Pancreas (tissue), 10 donors: Measurements from ENCODE around the gene RBBP4. TPM values are rescaled to one million over a fixed set of nuclear protein-coding genes. Genes with fewer than 3 reads are reported as not detected.

ENCODE experiments used
- ATAC-seq, 4 donors: fragments of 200-7000 bp; cut with Tn5 transposase; one replicate each; pipeline versions ENCODE4 v1.8.0 to v1.9.1; 2020; ENCODE audit warnings: mild to moderate bottlenecking in 4 of 4, moderate library complexity in 4 of 4
- DNase-seq, 6 donors: peaks; one replicate each; pipeline ENCODE4 v3.0.0-alpha.2; 2020
- FAIRE-seq: peaks from 2 replicates; lab custom pipeline; 2012; peaks lifted over from hg19 to GRCh38; lab: Jason Lieb, UNC
- H3K27ac ChIP-seq, 4 donors: fragments of 200-600 bp; sonication (generic); 1 replicate in 3 of 4; 2 replicates in 1 of 4; pipeline versions ENCODE4 v1.5.0 to v1.8.0; 2020
- H3K27me3 ChIP-seq, 4 donors: fragments of 200-600 bp; one replicate each; pipeline ENCODE4 v1.8.0; 2021
- H3K36me3 ChIP-seq, 3 donors: fragments of 200-600 bp; sonication (generic) in 1 of 3; one replicate each; pipeline versions ENCODE4 v1.5.0 to v1.8.0; 2020 to 2021
- H3K4me1 ChIP-seq, 3 donors: fragments of 200-600 bp; one replicate each; pipeline ENCODE4 v1.8.0; 2021
- H3K4me3 ChIP-seq, 4 donors: fragments of 200-600 bp; sonication (generic) in 2 of 4; one replicate each; pipeline versions ENCODE4 v1.5.0 to v1.8.0; 2020 to 2021
- H3K9me3 ChIP-seq, 4 donors: fragments of 200-600 bp; one replicate each; pipeline ENCODE4 v1.8.0; 2021
- CTCF ChIP-seq, 4 donors: fragments of 200-600 bp; sonication (generic) in 3 of 4; IDR thresholded peaks; one replicate each; pipeline versions ENCODE4 v1.5.0 to v1.8.0; 2021; ENCODE audit warnings: antibody characterized with exemption in 4 of 4
- WGBS, 2 donors: extraction: QIAGEN DNeasy Blood & Tissue Kit; methylation state at CpG; one replicate each; pipeline ENCODE4 v1.1.7; 2013; 5-methylcytosine and 5-hydroxymethylcytosine counted together
- intact Hi-C, 3 donors: fragments of 100-400 bp; cut with DNase I; formaldehyde crosslinking; loops; one replicate each; pipeline versions ENCODE4 v1.11.1 to v1.14.2; 2022
- polyA plus RNA-seq, 2 donors: library from polyadenylated mRNA; stranded (reverse); fragments of 200-250 nt; gene quantifications; one replicate each; pipeline ENCODE4 v1.2.3, GENCODE V29; 2013
- total RNA-seq, 6 donors: library from RNA; stranded (reverse); fragmentation: NEBNext Ultra II Directional in 4 of 6; extraction: Animal tissue kit (Norgen Biotek cat#: 25700) in 4 of 6; gene quantifications; one replicate each; pipeline versions ENCODE4 v1.2.1 to v1.2.4, GENCODE V29; 2021 to 2023
- donor health status: healthy with polysubstance abuse.
- donor health status: DM: no; HTN: no; CAD: no; lungs with moderate emphysema.
- donor health status: DM: no; HTN: no; CAD: no.
- donor health status: control.
- donor health status: control.
- donor health status: Bipolar disorder and iron deficiency.
- donor health status: DM: yes; HTN: yes; CAD: no.
- donor health status: DM: no; HTN: no; CAD: no.
- donor health status: DM: no; HTN: no; CAD: no.
- donor health status: DM: yes; HTN: yes; CAD: no.

The RBBP4 gene
- total and polyA plus RNA-seq, 8 donors = 19.7 to 115 (median 62.9) TPM

- H3K36me3 ChIP-seq = peaks cover 0 to 10% (median 3%) of the 10 kb centered on the region in 3 donors
- H3K4me3 ChIP-seq = peak within 1 kb of the TSS; percentile 60 to 84 (median 72)
- H3K4me1 ChIP-seq = peaks cover 14 to 32% (median 23%) of the 10 kb centered on the region in 3 donors
- peak within 1 kb of the TSS; percentile 88 to 100 (median 98) for H3K27ac ChIP-seq
- no peaks in the 10 kb centered on the region for H3K9me3 ChIP-seq
- ATAC-seq (peak; percentile 85 to 92 (median 86)), FAIRE-seq (peak; percentile 13), DNase-seq (peak; percentile 86 to 94 (median 93))
- H3K27me3 ChIP-seq = no peaks in the 10 kb centered on the region
- WGBS, 2 donors = 0% methylated on average over 21 of the region's 21 CpGs
- intact Hi-C loops = no loop called here
- TF ChIP-seq CTCF (IDR thresholded peaks at IDR 0.05) = no peak
Observed at GRCh38 chr1:32650248-32650751, 708 bp upstream of the RBBP4 start, which contains the start of gene ZBTB8OS. Gene ZBTB8OS (minus strand): TSS chr1:32650550. CDS start chr1:32650529, 21 bp downstream.

GRCh38 chr1:32651461-32652073 is 559 bp downstream of the RBBP4 start:
- Histone ChIP-seq H3K9me3 (no peaks in the 10 kb centered on the region), H3K36me3 (peaks cover 0 to 11% (median 3%) of the 10 kb centered on the region in 3 donors), H3K4me1 (peaks cover 14 to 35% (median 23%) of the 10 kb centered on the region in 3 donors), H3K27ac (peak overlapping the region; percentile 88 to 100 (median 98)), H3K4me3 (peak overlapping the region; percentile 40 to 84 (median 65)), H3K27me3 (no peaks in the 10 kb centered on the region)
- peak; percentile 16 to 33 (median 22) for ATAC-seq
- TF ChIP-seq CTCF (IDR thresholded peaks at IDR 0.05) = no peak
- no peak for FAIRE-seq
- WGBS, 2 donors = 0 to 1% methylated on average over 35 to 43 of the region's 43 CpGs
- intact Hi-C loops = no loop called here
- no peak for DNase-seq

GRCh38 chr1:32652244-32652962 is 1.4 kb downstream of the RBBP4 start:
- intact Hi-C loops = no loop called here
- Histone ChIP-seq H3K27ac (peak overlapping the region in 1 of 4 donors; percentile 100), H3K4me3 (peak overlapping the region in 3 of 4 donors; percentile 60 to 84 (median 70)), H3K4me1 (peaks cover 14 to 35% (median 23%) of the 10 kb centered on the region in 3 donors), H3K9me3 (no peaks in the 10 kb centered on the region), H3K36me3 (peaks cover 0 to 19% (median 3%) of the 10 kb centered on the region in 3 donors), H3K27me3 (no peaks in the 10 kb centered on the region)
- DNase-seq = no peak
- WGBS, 2 donors = 81 to 83% methylated on average over 16 of the region's 16 CpGs
- no peak for ATAC-seq
- TF ChIP-seq CTCF (IDR thresholded peaks at IDR 0.05) = no peak
- FAIRE-seq = no peak

GRCh38 chr1:32659581-32659980 is 8.6 kb downstream of the RBBP4 start:
- no peak overlapping the region for H3K4me3 ChIP-seq
- DNase-seq (no peak), ATAC-seq (no peak), FAIRE-seq (no peak)
- WGBS, 2 donors = 81 to 95% methylated on average over 1 of the region's 1 CpG
- no peak for TF ChIP-seq CTCF (IDR thresholded peaks at IDR 0.05)
- H3K27ac ChIP-seq = no peak overlapping the region
- H3K36me3 ChIP-seq = peaks cover 6 to 68% (median 16%) of the 10 kb centered on the region in 3 donors
- no peaks in the 10 kb centered on the region for H3K27me3 ChIP-seq
- no peaks in the 10 kb centered on the region for H3K9me3 ChIP-seq
- intact Hi-C loops = no loop called here
- peaks cover 0 to 10% (median 5%) of the 10 kb centered on the region in 3 donors for H3K4me1 ChIP-seq
